Measurements from ENCODE around the gene EML1.

The EML1 gene

DNA sequence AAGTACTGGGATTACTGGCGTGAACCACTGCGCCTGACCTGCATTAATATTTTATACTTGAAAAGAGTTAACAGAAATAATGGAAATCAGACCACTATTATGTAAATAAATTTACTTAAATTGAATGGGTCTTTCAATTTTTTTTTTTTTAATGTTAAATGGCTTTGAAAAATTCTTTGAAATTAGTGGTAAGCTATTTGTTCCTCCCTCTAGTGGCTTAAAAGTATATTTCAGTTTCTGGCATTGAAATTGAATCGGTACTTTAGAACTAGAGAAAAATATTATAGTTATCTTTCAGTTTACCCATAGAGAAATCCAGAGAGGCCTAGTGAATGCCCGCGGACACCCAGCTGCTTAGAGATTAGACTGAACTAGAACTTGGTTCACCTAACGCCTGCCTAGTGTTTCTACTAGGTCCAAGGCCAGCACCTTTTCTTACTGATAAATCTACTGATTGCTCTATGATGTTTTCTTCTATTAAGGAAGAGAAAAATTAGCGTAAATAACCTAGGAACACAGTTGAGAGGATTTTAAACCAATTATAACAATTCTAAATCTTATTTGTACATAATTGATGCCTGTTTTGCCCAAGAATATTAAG, 106.5 kb downstream of the EML1 start:
- H3K4me3 Mint-ChIP-seq, result no peak overlapping the region
- no peak overlapping the region for H3K27ac Mint-ChIP-seq
- peaks cover 4% of the 10 kb centered on the region for H3K9me3 Mint-ChIP-seq
- no peaks in the 10 kb centered on the region for H3K4me1 Mint-ChIP-seq
- H3K27me3 Mint-ChIP-seq, result peaks cover 5% of the 10 kb centered on the region
- H3K36me3 Mint-ChIP-seq, result no peaks in the 10 kb centered on the region

DNA sequence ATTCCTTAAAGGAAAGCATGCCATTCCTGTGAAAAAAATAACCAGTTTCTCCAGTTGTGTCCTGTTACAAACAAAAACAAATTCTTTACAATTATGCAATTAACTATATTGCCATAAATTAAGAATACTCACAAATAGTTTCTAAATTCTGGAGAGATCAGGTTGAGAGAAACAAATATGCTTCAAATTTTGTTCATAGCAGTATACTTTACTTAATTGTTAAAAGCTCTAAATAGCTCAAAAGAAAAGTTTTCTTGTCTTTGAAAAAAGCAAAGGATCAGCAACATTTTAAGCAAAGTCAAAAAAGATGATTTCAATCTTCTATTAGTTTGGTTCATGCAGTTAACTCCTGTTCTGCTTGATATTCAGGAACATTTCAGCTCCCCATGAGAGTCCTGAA, 109.7 kb downstream of the EML1 start:
- H3K27ac Mint-ChIP-seq, result no peak overlapping the region
- no peaks in the 10 kb centered on the region for H3K4me1 Mint-ChIP-seq
- no peak overlapping the region for H3K4me3 Mint-ChIP-seq
- peaks cover 5% of the 10 kb centered on the region for H3K27me3 Mint-ChIP-seq
- no peaks in the 10 kb centered on the region for H3K36me3 Mint-ChIP-seq
- H3K9me3 Mint-ChIP-seq, result peaks cover 4% of the 10 kb centered on the region

DNA sequence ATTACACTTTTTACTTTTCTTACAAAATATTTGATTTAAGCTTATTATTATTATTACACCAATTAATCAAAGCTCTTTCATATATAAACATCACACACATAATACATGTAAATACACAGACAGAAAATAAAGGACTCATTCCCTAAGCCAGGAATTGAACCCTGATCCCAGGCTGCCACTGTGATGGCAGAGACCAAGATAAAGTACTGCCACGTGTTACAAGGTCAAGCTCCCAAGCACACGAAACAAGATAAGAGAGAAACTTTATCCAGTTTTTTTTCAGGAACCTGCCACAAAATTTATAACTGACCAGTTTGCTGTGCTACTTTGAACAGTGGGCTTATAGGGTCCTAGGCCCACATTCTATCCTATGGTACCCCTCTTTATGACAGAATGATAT, 111.3 kb downstream of the EML1 start:
- no peak overlapping the region for H3K4me3 Mint-ChIP-seq
- H3K27me3 Mint-ChIP-seq, result peaks cover 6% of the 10 kb centered on the region
- H3K9me3 Mint-ChIP-seq, result peaks cover 4% of the 10 kb centered on the region
- H3K27ac Mint-ChIP-seq, result no peak overlapping the region
- H3K4me1 Mint-ChIP-seq, result no peaks in the 10 kb centered on the region
- H3K36me3 Mint-ChIP-seq, result no peaks in the 10 kb centered on the region

DNA sequence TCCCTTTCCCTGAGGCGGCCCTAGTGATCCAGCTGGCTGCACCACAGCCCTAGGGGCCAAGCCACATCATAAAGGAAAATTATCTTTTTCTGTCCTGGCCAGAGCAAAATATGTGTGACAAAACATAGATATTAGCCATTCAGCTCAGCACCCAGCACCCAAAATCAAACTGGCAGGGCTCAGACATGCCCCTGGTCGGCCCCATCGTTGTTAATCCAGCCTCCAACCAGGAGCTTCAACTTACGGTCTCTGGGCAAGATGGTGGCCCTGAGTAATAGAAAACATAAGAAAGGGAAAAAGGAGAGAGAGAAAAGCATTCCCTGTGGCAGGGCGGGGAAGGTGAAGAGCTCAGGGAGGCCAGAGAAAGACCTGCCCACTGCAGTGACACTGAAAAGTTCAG, 111.9 kb downstream of the EML1 start:
- peaks cover 6% of the 10 kb centered on the region for H3K27me3 Mint-ChIP-seq
- peaks cover 4% of the 10 kb centered on the region for H3K9me3 Mint-ChIP-seq

DNA sequence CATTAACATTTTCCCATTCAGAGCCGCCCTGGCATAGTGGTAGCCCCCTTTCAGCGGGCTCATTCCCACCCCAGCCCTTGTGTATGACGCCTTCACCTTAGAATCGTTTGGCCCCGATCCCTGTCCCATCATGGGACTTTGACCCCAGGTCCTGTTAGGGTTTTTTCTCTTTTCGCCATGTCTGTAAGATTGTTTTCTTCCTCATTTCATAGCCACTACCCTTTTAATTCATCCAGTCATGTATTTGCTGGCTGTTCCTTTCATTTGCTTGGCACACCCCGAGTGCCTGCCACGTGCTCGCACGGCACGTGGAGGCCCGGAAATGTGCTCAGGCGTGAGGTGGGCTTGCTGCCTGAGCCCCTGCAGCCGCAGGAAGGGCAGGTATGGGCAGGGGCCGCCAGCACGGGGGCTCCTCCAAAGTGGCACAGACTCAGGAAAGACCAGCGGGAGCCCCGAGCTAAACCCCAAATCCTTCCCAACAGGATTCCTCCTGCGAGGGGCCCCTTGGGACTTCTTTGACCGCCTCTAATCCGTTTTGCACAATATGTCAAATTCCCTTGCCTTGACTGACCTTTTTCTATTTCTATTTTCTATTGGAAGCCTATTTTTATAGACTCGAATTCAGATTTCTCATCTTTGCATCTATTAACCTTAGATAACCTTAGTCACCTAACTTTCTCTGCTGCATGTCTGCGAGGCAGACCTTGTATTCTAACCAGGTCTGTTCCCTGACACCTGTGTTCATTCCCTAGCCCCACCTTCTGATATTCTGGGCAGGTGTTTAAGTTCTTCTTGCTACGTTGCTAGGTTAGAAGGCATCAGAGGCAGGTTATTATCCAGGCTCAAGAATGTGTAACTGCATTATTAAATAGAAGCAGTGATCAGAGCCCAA, 114.8 kb downstream of the EML1 start:
- Mint-ChIP-seq H3K27me3 (peaks cover 4% of the 10 kb centered on the region), H3K4me1 (no peaks in the 10 kb centered on the region), H3K4me3 (no peak overlapping the region), H3K36me3 (no peaks in the 10 kb centered on the region), H3K27ac (no peak overlapping the region), H3K9me3 (no peaks in the 10 kb centered on the region)

More for the DNA sequence above, 111.9 kb downstream of the EML1 start:
- H3K36me3 Mint-ChIP-seq, result no peaks in the 10 kb centered on the region
- no peak overlapping the region for H3K27ac Mint-ChIP-seq
- no peaks in the 10 kb centered on the region for H3K4me1 Mint-ChIP-seq
- H3K4me3 Mint-ChIP-seq, result no peak overlapping the region

DNA sequence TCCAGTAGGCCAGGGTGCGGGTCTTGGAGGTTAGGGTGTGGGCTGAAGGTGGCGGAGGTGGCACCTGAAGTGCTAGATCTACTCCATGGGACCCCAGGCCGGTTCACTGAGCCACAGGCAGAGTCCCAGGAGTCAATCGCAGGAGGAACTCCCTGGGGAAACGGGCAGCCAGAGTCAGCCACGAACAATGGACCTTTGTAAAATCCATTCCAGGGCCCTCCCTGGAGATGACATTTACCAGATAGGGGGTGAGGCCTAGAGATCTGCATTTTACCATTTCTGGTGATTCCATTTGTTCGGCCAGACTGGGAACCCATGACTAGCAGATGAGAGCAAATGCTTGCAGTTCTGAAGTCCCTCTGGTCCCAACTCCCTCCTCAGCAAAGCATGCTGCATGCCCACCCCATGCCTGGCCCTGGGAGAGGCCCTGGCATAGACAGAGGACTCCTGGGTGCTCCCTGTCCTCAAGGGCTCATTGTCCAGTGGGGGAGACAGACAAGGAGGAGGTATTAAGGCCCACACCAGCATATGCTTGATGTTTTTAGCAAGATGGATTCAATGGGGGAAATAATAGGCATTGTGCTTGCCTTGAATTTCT, 115.5 kb downstream of the EML1 start:
- Mint-ChIP-seq H3K4me3 (no peak overlapping the region), H3K27me3 (peaks cover 4% of the 10 kb centered on the region), H3K27ac (no peak overlapping the region)

DNA sequence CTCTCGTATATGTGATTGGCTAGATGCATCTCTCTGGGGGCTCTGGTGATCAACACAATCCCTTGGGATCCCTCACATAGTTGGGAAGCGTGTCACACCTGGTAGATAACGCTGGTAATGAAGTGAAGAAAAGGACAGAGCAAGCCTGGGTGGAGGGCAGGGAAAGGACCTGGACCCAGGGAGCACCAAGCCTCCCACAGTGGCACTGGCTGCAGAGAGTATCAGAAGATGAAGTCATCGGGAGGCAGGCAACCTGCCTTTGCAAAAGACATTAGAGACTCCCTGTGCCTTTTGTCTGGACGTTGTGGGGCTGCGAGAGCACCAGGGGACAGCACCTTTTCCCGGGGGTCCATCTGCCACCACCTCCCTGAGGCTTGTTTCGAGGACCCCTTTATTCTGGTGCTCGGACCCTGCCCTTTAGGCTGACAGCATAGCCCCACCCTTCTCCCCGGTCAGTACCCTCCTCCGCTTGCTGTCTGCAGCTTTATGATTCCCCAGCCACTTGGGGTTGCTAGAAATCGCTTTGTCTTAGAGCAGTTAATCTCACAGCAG, 116.4 kb downstream of the EML1 start:
- Mint-ChIP-seq H3K27me3 (peaks cover 4% of the 10 kb centered on the region), H3K9me3 (no peaks in the 10 kb centered on the region), H3K27ac (no peak overlapping the region), H3K4me3 (no peak overlapping the region), H3K4me1 (no peaks in the 10 kb centered on the region), H3K36me3 (no peaks in the 10 kb centered on the region)

More for the DNA sequence above, 115.5 kb downstream of the EML1 start:
- Mint-ChIP-seq H3K4me1 (no peaks in the 10 kb centered on the region), H3K36me3 (no peaks in the 10 kb centered on the region), H3K9me3 (no peaks in the 10 kb centered on the region)

DNA sequence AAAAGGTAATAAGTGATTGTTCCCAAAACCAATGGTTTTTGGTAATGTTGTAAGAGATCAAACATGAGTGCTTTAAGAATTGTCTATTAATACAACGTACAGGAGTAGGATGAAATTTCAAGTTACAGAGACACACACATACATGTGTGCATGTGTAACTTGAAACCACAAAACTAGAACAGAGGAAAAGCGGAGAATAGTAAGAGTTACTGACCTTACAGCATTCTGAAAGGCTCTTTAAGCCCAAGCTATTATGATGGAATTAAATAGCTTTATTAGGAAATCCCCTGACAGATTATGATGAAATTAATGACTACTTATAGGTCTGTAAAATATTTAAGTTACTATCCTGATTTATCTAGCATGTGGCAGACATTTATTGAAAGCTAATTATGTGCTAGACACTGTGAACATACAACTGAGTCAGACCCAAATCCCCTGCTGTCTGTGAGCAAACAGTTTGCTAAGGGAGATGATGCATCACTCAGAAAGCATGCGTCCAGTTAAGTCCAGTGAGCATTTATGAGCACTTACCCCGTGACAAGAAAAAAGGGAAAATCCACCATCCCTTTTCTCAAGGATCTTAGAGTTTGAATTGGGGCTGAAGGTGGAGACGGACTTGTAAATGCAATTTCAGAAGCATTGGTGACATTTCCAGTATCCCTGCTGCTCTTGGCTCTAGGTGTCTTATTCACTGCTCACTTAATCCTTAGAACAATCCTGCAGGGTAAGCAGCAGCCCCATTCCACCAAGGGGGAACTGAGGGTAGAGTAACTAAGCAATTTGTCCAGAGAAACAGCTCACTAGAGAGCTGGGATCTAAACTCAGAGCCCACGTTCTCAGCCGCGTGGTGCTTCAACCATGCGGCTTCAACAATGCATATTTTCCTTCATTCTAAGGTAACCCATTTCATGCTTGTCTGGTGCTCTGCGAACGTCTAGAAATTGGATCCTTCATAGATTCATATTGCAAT, 117.4 kb downstream of the EML1 start:
- Mint-ChIP-seq H3K27me3 (peaks cover 4% of the 10 kb centered on the region), H3K4me1 (no peaks in the 10 kb centered on the region), H3K27ac (no peak overlapping the region), H3K36me3 (no peaks in the 10 kb centered on the region), H3K4me3 (no peak overlapping the region), H3K9me3 (no peaks in the 10 kb centered on the region)

DNA sequence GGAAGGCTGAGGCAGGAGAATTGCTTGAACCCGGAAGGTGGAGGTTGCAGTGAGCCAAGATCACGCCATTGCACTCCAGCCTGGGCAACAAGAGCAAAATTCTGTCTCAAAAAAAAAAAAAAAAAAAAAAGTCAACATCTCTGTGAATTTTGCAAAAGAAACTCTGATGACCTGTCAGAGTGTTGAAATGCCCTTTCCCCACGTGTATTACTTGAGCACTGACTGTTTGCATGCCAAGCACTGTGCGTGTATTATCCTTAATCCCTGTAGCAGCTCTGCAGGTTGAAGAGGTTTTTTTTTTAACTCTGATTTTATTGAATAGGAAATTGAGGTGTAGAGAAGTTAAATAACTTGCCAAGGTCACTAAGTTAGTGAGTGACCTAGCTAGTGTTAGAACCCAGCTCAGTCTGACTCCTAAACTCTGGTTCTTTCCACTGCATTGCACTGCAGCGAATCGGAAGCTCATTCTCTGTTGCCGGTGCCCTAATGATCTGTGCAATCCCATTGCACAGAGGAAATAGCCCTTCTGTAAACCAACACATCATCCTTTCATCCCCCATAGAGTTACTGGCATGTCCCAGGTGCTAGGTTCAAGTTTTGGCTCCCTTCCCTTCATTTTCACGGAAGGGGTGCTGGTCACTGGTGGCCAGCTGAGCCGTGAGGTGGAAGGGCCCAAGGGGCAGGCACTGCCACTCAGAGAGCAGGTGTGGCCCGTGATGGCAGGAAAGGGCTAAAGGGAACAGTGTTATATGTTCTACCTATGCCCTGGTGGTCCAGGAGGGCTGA, 122.3 kb downstream of the EML1 start:
- H3K4me3 Mint-ChIP-seq, result no peak overlapping the region
- H3K9me3 Mint-ChIP-seq, result no peaks in the 10 kb centered on the region
- H3K27me3 Mint-ChIP-seq, result peaks cover 2% of the 10 kb centered on the region
- H3K36me3 Mint-ChIP-seq, result no peaks in the 10 kb centered on the region
- no peaks in the 10 kb centered on the region for H3K4me1 Mint-ChIP-seq
- no peak overlapping the region for H3K27ac Mint-ChIP-seq

DNA sequence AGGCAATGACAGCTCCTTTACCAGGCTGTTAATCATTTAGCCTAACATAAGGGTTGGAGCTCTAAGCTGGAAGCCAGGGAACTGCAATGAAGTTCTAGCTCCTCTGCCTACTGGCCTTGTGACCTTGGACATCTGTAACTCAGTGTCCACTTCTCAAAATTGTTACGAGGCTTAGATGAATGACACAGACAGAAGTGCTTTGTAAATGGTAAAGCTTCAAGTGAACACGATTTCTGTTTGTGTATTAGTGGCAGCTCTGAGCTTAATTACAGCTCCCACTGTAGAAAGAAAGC, 122.8 kb downstream of the EML1 start:
- H3K9me3 Mint-ChIP-seq, result no peaks in the 10 kb centered on the region
- peaks cover 2% of the 10 kb centered on the region for H3K27me3 Mint-ChIP-seq
- no peaks in the 10 kb centered on the region for H3K36me3 Mint-ChIP-seq
- H3K27ac Mint-ChIP-seq, result no peak overlapping the region
- no peaks in the 10 kb centered on the region for H3K4me1 Mint-ChIP-seq
- H3K4me3 Mint-ChIP-seq, result no peak overlapping the region

DNA sequence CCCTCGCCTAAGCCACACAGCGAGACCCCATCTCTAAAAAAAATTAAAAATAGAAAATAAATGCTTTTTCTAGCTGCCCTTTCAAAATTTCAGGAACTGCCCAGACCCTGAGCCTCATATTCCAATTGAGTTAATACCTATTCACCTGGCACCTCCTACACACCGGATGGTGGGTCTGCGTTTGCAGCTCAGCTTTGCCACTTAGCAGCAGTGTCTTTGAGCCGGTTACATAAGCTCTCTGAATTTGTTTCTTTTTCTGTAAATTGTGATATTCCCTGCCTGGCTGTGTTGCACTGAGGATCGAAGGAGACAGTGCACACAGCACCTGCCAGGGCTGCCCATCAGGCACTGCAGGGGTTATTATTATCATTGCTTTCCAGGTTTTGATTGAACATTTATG, 125.6 kb downstream of the EML1 start:
- no peaks in the 10 kb centered on the region for H3K36me3 Mint-ChIP-seq
- no peak overlapping the region for H3K27ac Mint-ChIP-seq
- H3K27me3 Mint-ChIP-seq, result no peaks in the 10 kb centered on the region
- H3K4me3 Mint-ChIP-seq, result no peak overlapping the region
- no peaks in the 10 kb centered on the region for H3K9me3 Mint-ChIP-seq
- H3K4me1 Mint-ChIP-seq, result no peaks in the 10 kb centered on the region

DNA sequence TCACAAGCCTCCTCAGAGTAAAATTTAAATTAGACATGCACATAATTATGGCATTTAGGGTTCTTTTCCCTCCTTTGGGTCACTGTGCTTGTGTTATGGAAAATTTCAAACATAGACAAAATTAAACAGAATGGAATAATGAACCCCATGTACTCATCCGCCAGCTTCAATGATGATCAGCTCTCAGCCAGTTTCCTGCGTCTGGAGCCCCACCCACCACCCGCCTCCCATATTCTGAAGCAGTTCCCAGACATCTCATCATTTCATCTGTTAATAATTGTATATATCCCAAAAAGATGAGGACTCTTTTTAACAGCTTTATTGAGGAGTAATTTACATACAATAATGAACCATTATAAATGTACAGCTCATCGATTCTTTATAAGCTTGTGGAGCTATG, 128.2 kb downstream of the EML1 start:
- H3K27ac Mint-ChIP-seq, result no peak overlapping the region
- no peaks in the 10 kb centered on the region for H3K27me3 Mint-ChIP-seq
- H3K36me3 Mint-ChIP-seq, result no peaks in the 10 kb centered on the region
- no peaks in the 10 kb centered on the region for H3K9me3 Mint-ChIP-seq
- no peaks in the 10 kb centered on the region for H3K4me1 Mint-ChIP-seq
- no peak overlapping the region for H3K4me3 Mint-ChIP-seq

DNA sequence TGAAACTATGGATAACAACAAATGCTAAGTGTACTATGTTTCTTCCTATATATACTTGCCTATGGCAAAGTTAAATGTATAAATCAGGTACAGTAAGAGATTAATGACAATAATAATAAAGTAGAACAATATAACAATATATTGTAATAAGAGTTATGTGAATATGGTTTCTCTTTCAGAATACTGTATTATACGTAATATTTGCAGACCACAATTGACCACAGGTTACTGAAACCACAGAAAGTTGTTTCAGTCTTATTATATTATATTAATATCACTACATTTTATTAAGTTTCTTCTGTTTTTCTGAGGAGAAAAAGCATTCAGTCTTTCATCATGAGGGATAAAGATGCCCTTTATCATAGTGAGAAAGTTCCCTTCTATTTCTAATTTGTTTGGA, 131.2 kb downstream of the EML1 start:
- H3K4me1 Mint-ChIP-seq, result no peaks in the 10 kb centered on the region
- no peaks in the 10 kb centered on the region for H3K27me3 Mint-ChIP-seq
- no peak overlapping the region for H3K27ac Mint-ChIP-seq
- no peaks in the 10 kb centered on the region for H3K36me3 Mint-ChIP-seq
- no peak overlapping the region for H3K4me3 Mint-ChIP-seq
- H3K9me3 Mint-ChIP-seq, result peaks cover 5% of the 10 kb centered on the region

DNA sequence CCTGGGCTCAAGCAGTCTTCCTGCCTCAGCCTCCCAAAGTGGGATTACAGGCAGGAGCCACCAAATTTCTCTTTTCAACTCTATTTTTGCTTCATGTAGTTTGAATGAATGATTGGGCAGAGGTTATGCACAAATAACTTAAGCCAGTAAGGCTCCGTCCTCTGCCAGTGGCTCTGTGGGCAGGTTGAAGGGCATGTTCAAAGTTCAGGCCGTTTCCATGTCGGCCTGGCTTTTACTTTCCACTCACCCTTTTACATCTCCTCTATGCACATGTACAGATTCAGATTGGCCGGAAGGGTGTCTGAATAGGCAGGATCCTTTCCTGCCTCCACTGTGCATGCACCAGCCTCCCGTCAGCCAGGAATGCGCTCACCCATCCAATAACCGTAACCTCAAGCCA, 132.3 kb downstream of the EML1 start:
- no peaks in the 10 kb centered on the region for H3K27me3 Mint-ChIP-seq
- H3K4me3 Mint-ChIP-seq, result no peak overlapping the region
- H3K27ac Mint-ChIP-seq, result no peak overlapping the region
- no peaks in the 10 kb centered on the region for H3K36me3 Mint-ChIP-seq
- H3K4me1 Mint-ChIP-seq, result no peaks in the 10 kb centered on the region
- H3K9me3 Mint-ChIP-seq, result peaks cover 5% of the 10 kb centered on the region

DNA sequence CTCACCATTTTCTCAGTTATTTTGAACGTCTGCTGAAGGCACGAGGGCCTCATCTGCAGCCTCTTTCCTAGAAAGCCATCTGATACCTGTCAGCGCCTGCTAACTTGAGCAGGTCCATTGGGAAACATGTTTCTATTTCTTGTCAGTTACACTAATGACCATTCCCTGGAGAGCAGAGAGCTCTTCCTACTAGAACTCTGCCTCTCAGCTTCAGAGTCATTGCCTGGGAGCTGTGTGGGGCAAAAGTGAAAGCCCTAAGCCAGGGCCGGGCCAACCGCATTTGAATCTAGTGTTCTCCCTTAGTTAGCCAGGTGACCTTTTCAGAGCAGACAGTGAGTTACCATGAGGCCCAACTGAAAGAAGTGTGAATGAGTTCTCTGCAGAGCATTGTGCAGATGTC, 135.8 kb downstream of the EML1 start:
- Mint-ChIP-seq H3K4me3 (no peak overlapping the region), H3K9me3 (peaks cover 5% of the 10 kb centered on the region), H3K4me1 (no peaks in the 10 kb centered on the region), H3K27me3 (peaks cover 3% of the 10 kb centered on the region), H3K36me3 (no peaks in the 10 kb centered on the region), H3K27ac (no peak overlapping the region)
